WTC11 (cell line): ENCODE results near the gene RGS12. TPM values are rescaled to one million over a fixed set of nuclear protein-coding genes. Genes with fewer than 3 reads are reported as not detected.
A peak's percentile ranks its signal among the peaks of the same experiment; 100 is the strongest.

ENCODE experiments used
- ATAC-seq: fragments of 200-7000 bp; cut with Tn5 transposase; 2 replicates; pipeline ENCODE4 v1.10.0; 2021; ENCODE audit warnings: mild to moderate bottlenecking, moderate library complexity
- CTCF ChIA-PET: fragments of 300-600 bp; sonication (Branson Sonifier 250); formaldehyde crosslinking; loops from one replicate; lab custom pipeline; 2021; ENCODE audit warnings: antibody characterized with exemption; lab: Charles Lee
- POLR2A ChIA-PET: fragments of 350-600 bp; sonication (Branson Sonifier 250); formaldehyde crosslinking; loops from one replicate; lab custom pipeline; 2021; ENCODE audit warnings: antibody characterized with exemption; lab: Charles Lee
- DNase-seq: peaks from one replicate; pipeline ENCODE4 v3.0.0; 2021; ENCODE audit warnings: low spot score
- H3K27ac Mint-ChIP-seq: 2 replicates; pipeline ENCODE4 v1.8.0; 2021; ENCODE audit warnings: mixed read lengths
- H3K27me3 Mint-ChIP-seq: 2 replicates; pipeline ENCODE4 v1.8.0; 2021; ENCODE audit warnings: low read depth, mild to moderate bottlenecking, moderate library complexity, mixed read lengths
- H3K36me3 Mint-ChIP-seq: 2 replicates; pipeline ENCODE4 v1.8.0; 2021; ENCODE audit warnings: mixed read lengths
- H3K4me1 Mint-ChIP-seq: 2 replicates; pipeline ENCODE4 v1.8.0; 2022; ENCODE audit warnings: mixed read lengths
- H3K4me3 Mint-ChIP-seq: 2 replicates; pipeline ENCODE4 v1.8.0; 2021; ENCODE audit warnings: mild to moderate bottlenecking, moderate library complexity, mixed read lengths
- H3K9me3 Mint-ChIP-seq: 2 replicates; pipeline ENCODE4 v1.8.0; 2021; ENCODE audit warnings: mixed read lengths
- AFF4 ChIP-seq: sonication (generic); formaldehyde crosslinking; IDR thresholded peaks from 2 replicates; pipeline ENCODE4 v1.8.1; 2023; ENCODE audit warnings: mild to moderate bottlenecking, missing genetic modification reagents, borderline replicate concordance
- E2F1 ChIP-seq: sonication (generic); formaldehyde crosslinking; IDR thresholded peaks from 2 replicates; pipeline ENCODE4 v1.8.0; 2022; ENCODE audit warnings: mild to moderate bottlenecking, missing genetic modification reagents
- FOXK1 ChIP-seq: sonication (generic); formaldehyde crosslinking; IDR thresholded peaks from 2 replicates; pipeline ENCODE4 v1.8.0; 2022; ENCODE audit warnings: mild to moderate bottlenecking, moderate library complexity, missing genetic modification reagents
- MAX ChIP-seq: sonication (generic); formaldehyde crosslinking; IDR thresholded peaks from 2 replicates; pipeline ENCODE4 v1.8.0; 2022; ENCODE audit warnings: mild to moderate bottlenecking, missing genetic modification reagents
- NFYB ChIP-seq: sonication (generic); formaldehyde crosslinking; conservative IDR thresholded peaks from 2 replicates; pipeline ENCODE4 v1.8.0; 2022; ENCODE audit warnings: low read depth, missing genetic modification reagents
- SMAD4 ChIP-seq: sonication (generic); formaldehyde crosslinking; IDR thresholded peaks from 2 replicates; pipeline ENCODE4 v1.8.0; 2022; ENCODE audit warnings: mild to moderate bottlenecking, missing genetic modification reagents
- SOX15 ChIP-seq: fragments of 250-450 bp; sonication (Bioruptor Pico); IDR thresholded peaks from 2 replicates; pipeline ENCODE4 v1.9.0; 2021; ENCODE audit warnings: mild to moderate bottlenecking
- TCF7 ChIP-seq: sonication (generic); formaldehyde crosslinking; IDR thresholded peaks from 2 replicates; pipeline ENCODE4 v1.8.0; 2022; ENCODE audit warnings: mild to moderate bottlenecking, low read depth, missing genetic modification reagents, moderate library complexity
- ZMAT4 ChIP-seq: fragments of 250-450 bp; sonication (Bioruptor Pico); IDR thresholded peaks from 2 replicates; pipeline ENCODE4 v1.9.0; 2021; ENCODE audit warnings: mild to moderate bottlenecking
- ZNF416 ChIP-seq: fragments of 250-450 bp; sonication (Bioruptor Pico); IDR thresholded peaks from 2 replicates; pipeline ENCODE4 v1.9.0; 2021; ENCODE audit warnings: mild to moderate bottlenecking, inconsistent platforms
- total RNA-seq: library from RNA; stranded (reverse); gene quantifications from 3 replicates; pipeline ENCODE4 v1.2.3, GENCODE V29; 2021

Gene RGS12
- total RNA-seq, 1 experiment from 2014 or later: 21.0 TPM

- no peak for TF ChIP-seq AFF4
- TF ChIP-seq, all 79 proteins: peak for 0
These were observed 24.3 kb upstream of the RGS12 start (continued) for GRCh38 chr4:3268395-3269104.

- Mint-ChIP-seq H3K27ac (no peak overlapping the region), H3K4me1 (peaks cover 9% of the 10 kb centered on the region), H3K27me3 (no peaks in the 10 kb centered on the region), H3K9me3 (no peaks in the 10 kb centered on the region), H3K4me3 (no peak overlapping the region), H3K36me3 (no peaks in the 10 kb centered on the region)
- CTCF ChIA-PET: interaction anchor here (1.3 to 1.6 kb wide), 2 partner anchors 165 to 211 kb away, joined by 3 to 4 read pairs; no protein-coding TSS in a partner anchor
- POLR2A ChIA-PET: no interaction called here
- ATAC-seq: no peak; the same call in none of the 2 replicates
- TF ChIP-seq NFYB (CRISPR knock-in tag) (no peak), TCF7 (CRISPR knock-in tag) (no peak)
- DNase-seq: peak; percentile 13
These were observed 23.5 kb upstream of the RGS12 start for GRCh38 chr4:3269105-3269927.

- DNase-seq (no peak), ATAC-seq (no peak)
- no peaks in the 10 kb centered on the region for H3K36me3 Mint-ChIP-seq
- CTCF ChIA-PET: interaction anchor here (1.1 to 1.6 kb wide), 3 partner anchors 48 to 211 kb away, joined by 3 to 7 read pairs (median 4); no protein-coding TSS in a partner anchor
- no peak overlapping the region for H3K4me3 Mint-ChIP-seq
- no peak overlapping the region for H3K27ac Mint-ChIP-seq
- H3K4me1 Mint-ChIP-seq: peaks cover 9% of the 10 kb centered on the region
- no peaks in the 10 kb centered on the region for H3K9me3 Mint-ChIP-seq
- TF ChIP-seq E2F1 (CRISPR knock-in tag) (no peak), ZMAT4 (no peak), SMAD4 (CRISPR knock-in tag) (no peak)
- TF ChIP-seq, all 79 proteins: peak for 0
- H3K27me3 Mint-ChIP-seq: no peaks in the 10 kb centered on the region
- POLR2A ChIA-PET: no interaction called here
These were observed 22.7 kb upstream of the RGS12 start for GRCh38 chr4:3269991-3270611.

- ATAC-seq: no peak
- DNase-seq: no peak
- POLR2A ChIA-PET: no interaction called here
- Mint-ChIP-seq H3K4me3 (no peak overlapping the region), H3K4me1 (peaks cover 9% of the 10 kb centered on the region), H3K9me3 (no peaks in the 10 kb centered on the region), H3K27ac (no peak overlapping the region), H3K36me3 (no peaks in the 10 kb centered on the region), H3K27me3 (no peaks in the 10 kb centered on the region)
- TF ChIP-seq AFF4: no peak
- no peak for TF ChIP-seq FOXK1 (CRISPR knock-in tag)
- TF ChIP-seq SOX15 (CRISPR knock-in tag): no peak
- TF ChIP-seq ZNF416 (CRISPR knock-in tag): no peak
- TF ChIP-seq MAX: no peak
- CTCF ChIA-PET: interaction anchor here (1.1 kb wide), 1 partner anchor 47 kb away, joined by 7 read pairs; no protein-coding TSS in a partner anchor
These were observed 21.7 kb upstream of the RGS12 start for GRCh38 chr4:3271131-3271530.
